Left lung (tissue), 10 donors: ENCODE results near the gene GSK3B. TPM values are rescaled to one million over a fixed set of nuclear protein-coding genes. Genes with fewer than 3 reads are reported as not detected.
"Not testable (repeated sequence)": the region's sequence is repeated elsewhere in the genome, so short reads cannot be mapped to it uniquely, and the experiment has no call there.

ENCODE experiments used
- ATAC-seq: fragments of 200-7000 bp; cut with Tn5 transposase; one replicate; pipeline ENCODE4 v1.9.1; 2020; ENCODE audit warnings: moderate library complexity
- DNase-seq, 4 donors: peaks; one replicate each; pipeline ENCODE4 v3.0.0-alpha.2; 2013 to 2020
- H3K27ac ChIP-seq, 2 donors: fragments of 200-600 bp; sonication (generic) in 1 of 2; one replicate each; pipeline versions ENCODE4 v1.5.0 to v1.8.0; 2020 to 2021
- H3K27me3 ChIP-seq, 2 donors: fragments of 200-600 bp; sonication (generic) in 1 of 2; one replicate each; pipeline versions ENCODE4 v1.5.0 to v1.8.0; 2020 to 2021
- H3K36me3 ChIP-seq, 2 donors: fragments of 200-600 bp; sonication (generic) in 1 of 2; one replicate each; pipeline versions ENCODE4 v1.5.0 to v1.8.0; 2020 to 2021
- H3K4me1 ChIP-seq, 2 donors: fragments of 200-600 bp; one replicate each; pipeline ENCODE4 v1.8.0; 2021
- H3K4me3 ChIP-seq, 2 donors: fragments of 200-600 bp; sonication (generic) in 1 of 2; one replicate each; pipeline versions ENCODE4 v1.5.0 to v1.8.0; 2020 to 2021; ENCODE audit warnings: mild to moderate bottlenecking in 1 of 2
- H3K9me3 ChIP-seq, 2 donors: fragments of 200-600 bp; sonication (generic) in 1 of 2; one replicate each; pipeline versions ENCODE4 v1.5.0 to v1.8.0; 2020 to 2021
- CTCF ChIP-seq, 2 donors: fragments of 200-600 bp; sonication (generic) in 1 of 2; IDR thresholded peaks; one replicate each; pipeline versions ENCODE4 v1.5.0 to v1.8.0; 2021; ENCODE audit warnings: antibody characterized with exemption in 2 of 2
- intact Hi-C, 2 donors: fragments of 100-400 bp; cut with DNase I; formaldehyde crosslinking; loops; one replicate each; pipeline versions ENCODE4 v1.11.2 to v1.14.2; 2022
- polyA plus RNA-seq, 6 donors: library from polyadenylated mRNA; unstranded; fragments of 120-200 nt; gene quantifications; one replicate each; pipeline ENCODE4 v1.2.1, GENCODE V29; 2013; ENCODE audit not compliant: insufficient read length in 6 of 6
- total RNA-seq, 2 donors: library from RNA; stranded (reverse); fragmentation: NEBNext Ultra II Directional; extraction: Animal tissue kit (Norgen Biotek cat#: 25700); gene quantifications; one replicate each; pipeline ENCODE4 v1.2.1, GENCODE V29; 2021
- donor health status: DM: no; HTN: yes; CAD: no.
- donor health status: DM: no; HTN: no; CAD: no.

Gene GSK3B
- total and polyA plus RNA-seq, 8 donors = 39.2 to 53.0 (median 42.4) TPM

DNA sequence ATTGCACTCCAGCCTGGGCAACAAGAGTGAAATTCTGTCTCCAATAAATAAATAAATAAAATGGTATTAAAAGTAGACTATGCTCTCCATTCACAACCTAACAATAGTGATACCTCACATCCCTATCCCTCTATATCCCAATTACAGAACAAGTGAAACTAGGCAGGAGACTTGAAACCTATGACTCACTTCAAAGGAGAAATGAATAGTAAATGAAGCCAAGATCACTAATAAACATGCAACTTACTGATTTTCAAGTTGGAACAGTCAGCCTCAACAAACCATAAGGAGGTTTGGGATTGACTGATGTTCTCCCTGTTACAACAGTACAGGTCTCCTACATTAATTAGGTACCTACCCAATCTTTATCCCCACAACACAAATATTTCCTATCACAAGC, 103.4 kb downstream of the GSK3B start:
- H3K27ac ChIP-seq = no peak overlapping the region
- H3K27me3 ChIP-seq = no peaks in the 10 kb centered on the region
- no peaks in the 10 kb centered on the region for H3K36me3 ChIP-seq
- intact Hi-C loops = no loop called here
- TF ChIP-seq CTCF (IDR thresholded peaks at IDR 0.05) = no peak
- peak; percentile 36 for ATAC-seq
- peaks cover 0 to 10% of the 10 kb centered on the region in 2 donors for H3K9me3 ChIP-seq
- H3K4me3 ChIP-seq = no peak overlapping the region
- H3K4me1 ChIP-seq = peaks cover 0 to 27% of the 10 kb centered on the region in 2 donors
- DNase-seq = no peak

GRCh38 chr3:119989981-119990655, 104.1 kb downstream of the GSK3B start:
- peaks cover 0 to 27% of the 10 kb centered on the region in 2 donors for H3K4me1 ChIP-seq
- no peak overlapping the region for H3K4me3 ChIP-seq
- ATAC-seq (no peak), DNase-seq (no peak)
- intact Hi-C loops = no loop called here
- no peaks in the 10 kb centered on the region for H3K36me3 ChIP-seq
- no peaks in the 10 kb centered on the region for H3K27me3 ChIP-seq
- peaks cover 0 to 17% of the 10 kb centered on the region in 2 donors for H3K9me3 ChIP-seq
- H3K27ac ChIP-seq = no peak overlapping the region
- TF ChIP-seq CTCF (IDR thresholded peaks at IDR 0.05) = no peak

- H3K36me3 ChIP-seq, intact Hi-C loops, H3K4me3 ChIP-seq, H3K27ac ChIP-seq, H3K27me3 ChIP-seq, DNase-seq, ATAC-seq: not testable (repeated sequence)
- Histone ChIP-seq H3K9me3 (peaks cover 0 to 28% of the 10 kb centered on the region in 2 donors), H3K4me1 (peaks cover 0 to 18% of the 10 kb centered on the region in 2 donors)
Measured at GRCh38 chr3:119986812-119987211, 107.4 kb downstream of the GSK3B start.

DNA sequence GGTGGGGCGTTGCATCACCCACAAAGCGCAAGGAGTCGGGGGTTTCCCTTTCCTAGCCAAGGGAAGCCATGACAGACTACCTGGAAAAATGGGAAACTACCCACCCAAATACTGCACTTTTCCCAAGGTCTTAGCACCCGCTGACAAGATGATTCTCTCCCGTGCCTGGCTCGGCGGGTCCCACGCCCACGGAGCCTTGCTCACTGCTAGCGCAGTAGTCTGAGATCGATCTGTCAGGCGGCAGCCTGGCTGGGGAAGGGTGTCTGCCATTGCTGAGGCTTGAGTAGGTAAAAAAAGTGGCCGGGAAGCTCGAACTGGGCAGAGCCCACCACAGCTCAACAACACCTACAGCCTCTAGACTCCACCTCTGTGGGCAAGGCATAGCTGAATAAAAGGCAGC, 112.9 kb downstream of the GSK3B start:
- H3K27ac ChIP-seq = no peak overlapping the region
- intact Hi-C loops = no loop called here
- peaks cover 0 to 22% of the 10 kb centered on the region in 2 donors for H3K9me3 ChIP-seq
- H3K4me3 ChIP-seq = no peak overlapping the region
- TF ChIP-seq CTCF (IDR thresholded peaks at IDR 0.05) = no peak
- peaks cover 0 to 15% of the 10 kb centered on the region in 2 donors for H3K36me3 ChIP-seq
- no peaks in the 10 kb centered on the region for H3K27me3 ChIP-seq
- ATAC-seq (no peak), DNase-seq (no peak)
- no peaks in the 10 kb centered on the region for H3K4me1 ChIP-seq

GRCh38 chr3:119978554-119979208, 115.6 kb downstream of the GSK3B start:
- Histone ChIP-seq H3K27ac (no peak overlapping the region), H3K36me3 (peaks cover 0 to 15% of the 10 kb centered on the region in 2 donors), H3K9me3 (peaks cover 0 to under 1% of the 10 kb centered on the region in 2 donors), H3K4me3 (no peak overlapping the region), H3K27me3 (no peaks in the 10 kb centered on the region), H3K4me1 (no peaks in the 10 kb centered on the region)
- ATAC-seq = no peak
- intact Hi-C loops = no loop called here
- TF ChIP-seq CTCF (IDR thresholded peaks at IDR 0.05) = no peak
- DNase-seq = no peak
